Measurements from ENCODE around the gene RAB3GAP1. TPM values are rescaled to one million over a fixed set of nuclear protein-coding genes. Genes with fewer than 3 reads are reported as not detected.

Gene RAB3GAP1
- total RNA-seq, 1 donor from 2014 or later, result 37.3 TPM

- no peak overlapping the region for H3K4me3 Mint-ChIP-seq
- no peaks in the 10 kb centered on the region for H3K27me3 Mint-ChIP-seq (ENCODE audit: low read depth)
- peaks cover 37% of the 10 kb centered on the region for H3K36me3 Mint-ChIP-seq
- H3K27ac Mint-ChIP-seq, result no peak overlapping the region
- DNase-seq (ENCODE audit: low spot score in 2 of 2, unreplicated experiment in 2 of 2), result no peak
- no peaks in the 10 kb centered on the region for H3K4me1 Mint-ChIP-seq
- no peak for TF ChIP-seq CTCF (IDR thresholded peaks at IDR 0.05; ENCODE audit: unreplicated experiment)
- H3K9me3 Mint-ChIP-seq, result no peaks in the 10 kb centered on the region
Observed at GRCh38 chr2:135162377-135162776, 110.3 kb downstream of the RAB3GAP1 start.

GRCh38 chr2:135162786-135163185 is 110.7 kb downstream of the RAB3GAP1 start:
- DNase-seq (ENCODE audit: low spot score in 2 of 2, unreplicated experiment in 2 of 2), result no peak
- no peaks in the 10 kb centered on the region for H3K9me3 Mint-ChIP-seq
- peaks cover 36% of the 10 kb centered on the region for H3K36me3 Mint-ChIP-seq
- no peak for TF ChIP-seq CTCF (IDR thresholded peaks at IDR 0.05; ENCODE audit: unreplicated experiment)
- no peak overlapping the region for H3K27ac Mint-ChIP-seq
- H3K27me3 Mint-ChIP-seq (ENCODE audit: low read depth), result no peaks in the 10 kb centered on the region
- no peaks in the 10 kb centered on the region for H3K4me1 Mint-ChIP-seq
- H3K4me3 Mint-ChIP-seq, result no peak overlapping the region

GRCh38 chr2:135163306-135163705 is 111.2 kb downstream of the RAB3GAP1 start:
- H3K27me3 Mint-ChIP-seq (ENCODE audit: low read depth), result no peaks in the 10 kb centered on the region

GRCh38 chr2:135163901-135164300 is 111.8 kb downstream of the RAB3GAP1 start:
- H3K4me1 Mint-ChIP-seq, result no peaks in the 10 kb centered on the region
- peaks cover 32% of the 10 kb centered on the region for H3K36me3 Mint-ChIP-seq
- no peak overlapping the region for H3K27ac Mint-ChIP-seq
- H3K4me3 Mint-ChIP-seq, result no peak overlapping the region
- no peak for TF ChIP-seq CTCF (IDR thresholded peaks at IDR 0.05; ENCODE audit: unreplicated experiment)
- no peaks in the 10 kb centered on the region for H3K9me3 Mint-ChIP-seq
- no peak for DNase-seq (ENCODE audit: low spot score in 2 of 2, unreplicated experiment in 2 of 2)
- no peaks in the 10 kb centered on the region for H3K27me3 Mint-ChIP-seq (ENCODE audit: low read depth)

More at GRCh38 chr2:135163306-135163705, 111.2 kb downstream of the RAB3GAP1 start:
- DNase-seq (ENCODE audit: low spot score in 2 of 2, unreplicated experiment in 2 of 2), result no peak
- Mint-ChIP-seq H3K4me3 (no peak overlapping the region), H3K4me1 (no peaks in the 10 kb centered on the region), H3K9me3 (no peaks in the 10 kb centered on the region), H3K36me3 (peaks cover 32% of the 10 kb centered on the region), H3K27ac (no peak overlapping the region)
- TF ChIP-seq CTCF (IDR thresholded peaks at IDR 0.05; ENCODE audit: unreplicated experiment), result no peak

GRCh38 chr2:135164431-135164830 is 112.3 kb downstream of the RAB3GAP1 start:
- Mint-ChIP-seq H3K4me3 (no peak overlapping the region), H3K27me3 (ENCODE audit: low read depth) (no peaks in the 10 kb centered on the region), H3K36me3 (peaks cover 33% of the 10 kb centered on the region), H3K27ac (no peak overlapping the region), H3K4me1 (no peaks in the 10 kb centered on the region), H3K9me3 (no peaks in the 10 kb centered on the region)
- no peak for TF ChIP-seq CTCF (IDR thresholded peaks at IDR 0.05; ENCODE audit: unreplicated experiment)
- DNase-seq (ENCODE audit: low spot score in 2 of 2, unreplicated experiment in 2 of 2), result no peak

GRCh38 chr2:135167273-135167672 is 115.2 kb downstream of the RAB3GAP1 start:
- Mint-ChIP-seq H3K9me3 (no peaks in the 10 kb centered on the region), H3K36me3 (peaks cover 34% of the 10 kb centered on the region), H3K27me3 (ENCODE audit: low read depth) (no peaks in the 10 kb centered on the region), H3K4me3 (no peak overlapping the region), H3K4me1 (no peaks in the 10 kb centered on the region), H3K27ac (no peak overlapping the region)
- DNase-seq (ENCODE audit: low spot score in 2 of 2, unreplicated experiment in 2 of 2), result no peak
- no peak for TF ChIP-seq CTCF (IDR thresholded peaks at IDR 0.05; ENCODE audit: unreplicated experiment)

All from mesothelial cell of epicardium (in vitro differentiated cells).